GM12865 (cell line): ENCODE data around the gene BCAM.
"Not testable (repeated sequence)": the region's sequence is repeated elsewhere in the genome, so short reads cannot be mapped to it uniquely, and the experiment has no call there.

Experiments used
- DNase-seq: peaks from one replicate; pipeline ENCODE4 v3.0.0; 2010; ENCODE audit warnings: low read depth
- H3K4me3 ChIP-seq: 2 replicates; pipeline ENCODE4 v1.5.1; 2011; ENCODE audit warnings: mild to moderate bottlenecking, low read depth, low read length, control low read depth
- CTCF ChIP-seq: IDR thresholded peaks from 2 replicates; pipeline ENCODE4 v1.5.1; 2011; ENCODE audit warnings: low read length, control low read depth, low read depth, inconsistent platforms; ENCODE audit not compliant: insufficient read depth; ENCODE audit errors: missing control alignments

Gene BCAM

DNA sequence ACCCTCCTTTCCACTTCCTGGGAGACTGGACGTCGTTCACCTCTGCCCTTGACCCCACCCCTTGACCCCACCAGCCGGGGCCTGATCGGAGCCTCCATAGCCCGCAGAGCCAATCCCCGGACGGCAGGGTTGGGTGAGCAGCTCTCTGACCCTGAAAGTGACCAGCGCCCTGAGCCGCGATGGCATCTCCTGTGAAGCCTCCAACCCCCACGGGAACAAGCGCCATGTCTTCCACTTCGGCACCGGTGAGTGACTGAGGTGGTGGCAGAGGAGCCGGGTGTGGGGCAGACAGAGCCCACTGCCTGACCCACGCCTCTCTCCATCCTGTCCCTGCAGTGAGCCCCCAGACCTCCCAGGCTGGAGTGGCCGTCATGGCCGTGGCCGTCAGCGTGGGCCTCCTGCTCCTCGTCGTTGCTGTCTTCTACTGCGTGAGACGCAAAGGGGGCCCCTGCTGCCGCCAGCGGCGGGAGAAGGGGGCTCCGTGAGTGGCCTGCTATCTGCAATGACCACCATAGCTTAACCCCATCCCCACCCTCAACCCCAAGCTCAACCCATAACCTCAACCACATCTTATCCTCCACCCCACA, 10.4 kb downstream of the BCAM start:
- no peak overlapping the region for H3K4me3 ChIP-seq
- DNase-seq = no peak
- TF ChIP-seq CTCF = no peak

DNA sequence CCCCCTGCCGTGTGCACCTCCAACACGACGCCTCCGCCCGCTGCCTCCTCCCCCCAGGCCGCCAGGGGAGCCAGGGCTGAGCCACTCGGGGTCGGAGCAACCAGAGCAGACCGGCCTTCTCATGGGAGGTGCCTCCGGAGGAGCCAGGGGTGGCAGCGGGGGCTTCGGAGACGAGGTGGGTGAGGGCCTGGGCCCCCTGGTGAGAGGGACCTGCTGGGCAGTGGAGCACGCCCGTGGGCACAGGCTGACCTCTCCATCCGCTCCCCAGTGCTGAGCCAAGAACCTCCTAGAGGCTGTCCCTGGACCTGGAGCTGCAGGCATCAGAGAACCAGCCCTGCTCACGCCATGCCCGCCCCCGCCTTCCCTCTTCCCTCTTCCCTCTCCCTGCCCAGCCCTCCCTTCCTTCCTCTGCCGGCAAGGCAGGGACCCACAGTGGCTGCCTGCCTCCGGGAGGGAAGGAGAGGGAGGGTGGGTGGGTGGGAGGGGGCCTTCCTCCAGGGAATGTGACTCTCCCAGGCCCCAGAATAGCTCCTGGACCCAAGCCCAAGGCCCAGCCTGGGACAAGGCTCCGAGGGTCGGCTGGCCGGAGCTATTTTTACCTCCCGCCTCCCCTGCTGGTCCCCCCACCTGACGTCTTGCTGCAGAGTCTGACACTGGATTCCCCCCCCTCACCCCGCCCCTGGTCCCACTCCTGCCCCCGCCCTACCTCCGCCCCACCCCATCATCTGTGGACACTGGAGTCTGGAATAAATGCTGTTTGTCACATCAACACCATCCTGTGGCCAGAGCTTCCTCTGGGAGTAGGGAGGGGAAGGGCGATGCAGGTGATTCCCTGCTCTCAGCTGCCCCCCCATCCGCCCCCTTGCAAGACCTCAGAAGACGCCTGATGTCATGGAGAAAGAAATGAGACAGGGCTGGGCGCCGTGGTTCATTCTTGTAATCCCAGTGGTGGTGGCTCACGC, 12.0 kb downstream of the BCAM start:
- DNase-seq = no peak
- no peak for TF ChIP-seq CTCF
- no peak overlapping the region for H3K4me3 ChIP-seq

DNA sequence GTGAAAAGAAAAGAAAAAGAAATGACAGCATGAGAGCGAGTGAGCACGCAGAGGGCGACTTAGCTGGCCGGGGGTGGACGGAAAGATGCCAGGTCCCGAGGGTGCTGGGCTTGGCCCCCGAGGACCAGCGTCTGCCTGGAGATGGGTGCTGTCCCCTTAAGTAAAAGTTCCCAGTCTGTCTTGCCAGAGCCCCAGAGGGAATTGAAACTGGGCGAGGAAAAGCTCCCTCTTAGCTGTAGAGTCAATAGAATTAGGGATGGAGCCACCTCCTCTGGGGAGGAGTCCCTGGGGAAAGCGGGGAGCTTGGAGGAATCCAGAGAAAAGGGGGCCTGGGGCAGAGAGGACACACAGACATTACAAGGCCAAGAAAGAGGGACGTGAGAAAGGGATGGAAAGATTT, 13.3 kb downstream of the BCAM start:
- DNase-seq = no peak
- H3K4me3 ChIP-seq = no peak overlapping the region
- TF ChIP-seq CTCF = no peak

DNA sequence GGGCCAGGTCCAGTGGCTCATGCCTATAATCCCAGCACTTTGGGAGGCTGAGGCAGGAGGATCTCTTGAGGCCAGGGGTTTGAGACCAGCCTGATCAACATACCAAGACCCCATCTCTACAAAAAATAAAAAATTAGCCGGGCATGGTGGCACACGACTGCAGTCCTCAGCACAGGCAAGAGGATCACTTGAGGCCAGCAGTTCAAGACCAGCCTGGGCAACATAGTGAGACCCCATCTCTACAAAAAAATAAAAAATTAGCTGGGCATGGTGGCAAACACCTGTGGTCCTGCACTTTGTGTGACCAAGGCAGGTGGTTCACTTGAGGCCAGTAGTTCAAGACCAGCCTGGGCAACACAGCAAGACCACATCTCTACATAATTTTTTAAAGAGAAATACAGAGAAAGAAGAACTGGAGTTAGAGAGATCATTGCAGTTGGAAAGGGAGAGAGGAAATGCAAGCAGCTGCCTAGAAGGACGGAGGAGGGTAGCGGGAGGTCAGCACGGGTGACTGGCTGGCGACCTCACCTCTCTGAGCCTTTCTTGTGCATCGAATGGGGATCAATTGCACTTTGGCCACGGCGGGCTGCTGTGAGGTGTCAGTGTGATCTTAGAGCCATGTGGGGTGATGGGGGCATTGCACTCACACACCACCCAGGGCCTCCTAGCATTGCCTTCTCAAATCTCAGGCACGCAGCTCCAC, 13.9 kb downstream of the BCAM start:
- no peak for DNase-seq
- H3K4me3 ChIP-seq = no peak overlapping the region
- TF ChIP-seq CTCF = no peak

DNA sequence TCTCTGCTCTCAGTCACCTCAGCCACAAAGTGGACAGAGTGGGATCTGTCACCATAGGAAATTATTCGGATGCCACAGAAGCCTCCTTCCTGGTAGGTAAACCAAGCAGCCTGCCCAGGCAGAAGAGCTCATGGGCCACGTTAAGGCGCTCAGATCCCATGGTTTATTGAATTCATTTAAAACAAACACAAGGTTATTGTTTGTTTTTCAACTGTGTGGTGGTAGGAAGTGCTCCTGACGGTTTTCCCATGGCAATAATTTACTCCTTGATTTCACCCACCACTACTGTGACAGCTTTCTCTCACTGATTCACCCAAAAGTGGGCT, 14.4 kb downstream of the BCAM start:
- TF ChIP-seq CTCF = no peak
- no peak overlapping the region for H3K4me3 ChIP-seq
- no peak for DNase-seq

DNA sequence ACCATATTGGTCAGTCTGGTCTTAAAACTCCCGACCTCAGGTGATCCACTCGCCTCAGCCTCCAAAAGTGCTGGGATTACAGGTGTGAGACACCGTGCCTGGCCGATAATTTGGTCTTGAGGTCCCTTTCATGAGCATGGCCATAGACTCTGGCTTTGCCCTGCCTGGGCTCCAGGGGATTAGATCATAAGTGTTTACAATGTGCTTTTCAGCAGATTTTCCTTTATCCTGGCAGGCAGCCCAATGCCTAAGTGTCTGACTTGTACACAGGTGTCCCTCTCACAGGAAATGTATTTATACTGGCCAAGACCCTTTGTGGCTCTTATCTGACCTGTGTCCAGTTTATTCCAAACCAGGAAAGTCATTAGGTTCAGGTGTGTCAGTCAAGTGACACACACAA, 15.9 kb downstream of the BCAM start:
- H3K4me3 ChIP-seq = no peak overlapping the region
- no peak for DNase-seq
- no peak for TF ChIP-seq CTCF

GRCh38 chr19:44832875-44833274, 24.0 kb downstream of the BCAM start:
- not testable (repeated sequence) for H3K4me3 ChIP-seq, DNase-seq

GRCh38 chr19:44834399-44834798, 25.5 kb downstream of the BCAM start:
- not testable (repeated sequence) for DNase-seq, H3K4me3 ChIP-seq
